SK-N-MC (cell line): ENCODE data around the gene DLST.

Source experiments
- DNase-seq: peaks from one replicate; pipeline ENCODE4 v3.0.0-alpha.2; 2011; ENCODE audit warnings: low read depth, low spot score
- H3K27ac ChIP-seq: fragments of 200-600 bp; sonication (generic); 2 replicates; pipeline ENCODE4 v1.5.1; 2016; ENCODE audit warnings: mixed run types
- H3K36me3 ChIP-seq: fragments of 200-600 bp; sonication (generic); 2 replicates; pipeline ENCODE4 v1.6.1; 2017; ENCODE audit warnings: antibody characterized with exemption, low read length, mixed read lengths; ENCODE audit not compliant: insufficient read depth
- H3K4me3 ChIP-seq: fragments of 200-600 bp; sonication (generic); 2 replicates; pipeline ENCODE4 v1.5.1; 2016
- H3K9ac ChIP-seq: fragments of 200-600 bp; sonication (generic); 2 replicates; pipeline ENCODE4 v1.8.0; 2017; ENCODE audit warnings: mixed run types, mixed read lengths; ENCODE audit not compliant: insufficient read length
- H3K9me3 ChIP-seq: fragments of 200-600 bp; sonication (generic); 2 replicates; pipeline ENCODE4 v1.6.1; 2017; ENCODE audit warnings: low read depth, mild to moderate bottlenecking, antibody characterized with exemption, low read length, moderate library complexity, mixed read lengths
- EZH2 ChIP-seq: fragments of 200-600 bp; sonication (generic); IDR thresholded peaks from one replicate; pipeline ENCODE4 v1.6.1; 2017; ENCODE audit warnings: antibody characterized with exemption
- FOXP2 ChIP-seq: optimal IDR thresholded peaks from 2 replicates; pipeline ENCODE3; 2011; ENCODE audit warnings: mild to moderate bottlenecking, moderate library complexity; ENCODE audit not compliant: insufficient read depth; ENCODE audit errors: extremely low read length, control extremely low read depth
- POLR2AphosphoS5 ChIP-seq: IDR thresholded peaks from 2 replicates; pipeline ENCODE4 v1.6.1; 2012; ENCODE audit warnings: mild to moderate bottlenecking, low read depth, low read length, borderline replicate concordance

The DLST gene

DNA sequence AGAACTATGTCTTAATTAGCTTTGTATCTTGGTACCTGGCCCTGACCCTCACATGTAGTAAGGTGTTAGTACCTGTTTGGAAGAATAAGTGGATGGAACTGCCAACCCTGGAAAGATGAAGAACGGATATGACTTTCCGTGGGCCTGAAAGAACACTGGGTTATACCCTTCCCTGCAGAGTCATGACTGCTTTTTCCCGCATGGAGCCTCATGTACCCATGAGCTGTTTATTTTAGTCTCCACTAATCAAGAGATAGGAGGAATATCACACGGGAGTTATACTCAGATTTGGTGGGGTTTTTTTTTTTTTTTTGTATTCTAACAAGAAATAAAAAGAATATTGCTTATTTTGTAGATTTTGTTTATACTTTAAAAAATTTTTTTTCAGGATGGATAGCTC, 15.9 kb downstream of the DLST start:
- H3K4me3 ChIP-seq, result no peak overlapping the region
- H3K27ac ChIP-seq, result no peak overlapping the region
- H3K9ac ChIP-seq, result no peak overlapping the region
- DNase-seq, result no peak
- TF ChIP-seq POLR2AphosphoS5 (no peak), EZH2 (no peak), FOXP2 (no peak)
- no peaks in the 10 kb centered on the region for H3K9me3 ChIP-seq
- peaks cover 97% of the 10 kb centered on the region for H3K36me3 ChIP-seq

DNA sequence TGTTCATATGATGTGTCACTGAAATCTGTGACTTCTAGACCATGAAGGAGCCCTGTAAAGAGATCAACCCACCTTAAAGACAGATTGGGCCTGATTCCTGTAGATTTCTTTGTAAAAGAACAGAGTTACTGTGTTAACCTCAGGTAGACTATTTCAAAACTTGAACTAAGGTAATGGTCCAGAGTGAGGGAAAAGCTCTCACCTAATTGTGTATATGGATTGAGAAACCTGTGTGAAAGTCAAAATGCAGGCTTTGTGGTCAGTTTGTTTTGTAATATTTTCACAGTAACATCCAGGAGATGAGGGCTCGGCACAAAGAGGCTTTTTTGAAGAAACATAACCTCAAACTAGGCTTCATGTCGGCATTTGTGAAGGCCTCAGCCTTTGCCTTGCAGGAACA, 16.4 kb downstream of the DLST start:
- TF ChIP-seq FOXP2 (no peak), EZH2 (no peak), POLR2AphosphoS5 (no peak)
- no peak for DNase-seq

DNA sequence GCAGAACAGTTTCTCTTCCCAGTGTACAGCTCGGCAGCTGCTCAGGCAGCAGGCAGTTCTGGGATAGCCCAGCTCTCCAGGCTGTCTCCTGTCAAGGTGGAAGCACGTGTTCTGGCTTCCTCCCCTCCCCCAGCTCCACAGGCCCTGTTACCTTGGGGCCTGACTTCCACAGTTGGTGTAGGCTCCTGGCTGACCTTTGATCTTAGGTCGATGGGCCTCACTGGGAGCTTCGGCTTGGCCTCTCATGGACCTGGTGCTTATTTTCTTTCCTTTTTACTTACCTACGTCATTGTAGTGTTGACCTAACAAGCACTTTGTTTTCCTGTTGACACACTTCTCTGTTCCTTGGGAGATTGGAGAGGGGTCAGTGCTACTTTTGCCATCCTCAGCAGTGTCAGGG, 17.0 kb downstream of the DLST start:
- Histone ChIP-seq H3K36me3 (peaks cover 94% of the 10 kb centered on the region), H3K9ac (no peak overlapping the region), H3K27ac (no peak overlapping the region), H3K4me3 (no peak overlapping the region), H3K9me3 (no peaks in the 10 kb centered on the region)
- no peak for TF ChIP-seq FOXP2
- TF ChIP-seq POLR2AphosphoS5, result no peak
- no peak for DNase-seq

More for the DNA sequence above, 16.4 kb downstream of the DLST start:
- no peak overlapping the region for H3K4me3 ChIP-seq
- H3K27ac ChIP-seq, result no peak overlapping the region
- peaks cover 97% of the 10 kb centered on the region for H3K36me3 ChIP-seq
- H3K9me3 ChIP-seq, result no peaks in the 10 kb centered on the region
- H3K9ac ChIP-seq, result no peak overlapping the region

DNA sequence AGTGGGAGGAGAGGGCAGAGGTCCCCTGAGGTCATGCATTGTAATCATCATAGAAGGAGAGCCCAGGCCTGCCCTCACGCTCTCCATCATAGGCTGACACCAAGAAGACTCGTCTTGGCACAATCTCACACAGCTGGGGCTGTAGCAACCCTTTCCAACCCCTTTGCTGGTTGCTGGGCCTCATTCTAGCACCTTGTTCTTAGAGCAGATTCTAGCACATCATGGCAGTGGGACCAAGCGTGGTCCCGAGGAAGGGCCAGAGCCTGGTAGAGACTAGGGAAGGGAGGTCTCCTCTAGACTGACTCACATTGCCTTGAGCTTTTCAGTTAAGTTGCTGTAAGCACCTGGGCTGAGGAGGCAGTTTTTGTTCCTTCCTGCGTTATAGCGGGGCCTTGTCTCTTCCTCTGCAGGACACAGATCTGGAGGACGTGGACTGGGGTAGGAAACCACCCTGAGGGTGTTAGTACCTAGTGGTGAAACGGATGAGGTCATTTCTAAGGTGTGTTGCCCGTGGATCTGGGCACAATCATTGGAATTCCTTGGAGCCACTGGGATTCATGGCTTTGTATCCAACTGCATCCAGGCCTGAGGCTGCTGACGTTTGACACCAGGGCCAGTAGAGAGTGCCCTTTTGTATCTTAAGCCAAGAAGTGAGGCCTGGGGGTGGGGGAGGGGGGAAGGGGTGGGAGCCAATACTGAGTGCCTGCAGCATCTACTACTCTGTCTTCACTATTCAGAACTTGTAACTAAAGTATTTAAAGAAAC, 21.4 kb downstream of the DLST start:
- H3K4me3 ChIP-seq, result no peak overlapping the region
- no peaks in the 10 kb centered on the region for H3K9me3 ChIP-seq
- TF ChIP-seq FOXP2, result no peak
- no peak for TF ChIP-seq POLR2AphosphoS5
- TF ChIP-seq EZH2, result no peak
- H3K36me3 ChIP-seq, result peaks cover 61% of the 10 kb centered on the region
- no peak for DNase-seq
- H3K27ac ChIP-seq, result no peak overlapping the region
- no peak overlapping the region for H3K9ac ChIP-seq

DNA sequence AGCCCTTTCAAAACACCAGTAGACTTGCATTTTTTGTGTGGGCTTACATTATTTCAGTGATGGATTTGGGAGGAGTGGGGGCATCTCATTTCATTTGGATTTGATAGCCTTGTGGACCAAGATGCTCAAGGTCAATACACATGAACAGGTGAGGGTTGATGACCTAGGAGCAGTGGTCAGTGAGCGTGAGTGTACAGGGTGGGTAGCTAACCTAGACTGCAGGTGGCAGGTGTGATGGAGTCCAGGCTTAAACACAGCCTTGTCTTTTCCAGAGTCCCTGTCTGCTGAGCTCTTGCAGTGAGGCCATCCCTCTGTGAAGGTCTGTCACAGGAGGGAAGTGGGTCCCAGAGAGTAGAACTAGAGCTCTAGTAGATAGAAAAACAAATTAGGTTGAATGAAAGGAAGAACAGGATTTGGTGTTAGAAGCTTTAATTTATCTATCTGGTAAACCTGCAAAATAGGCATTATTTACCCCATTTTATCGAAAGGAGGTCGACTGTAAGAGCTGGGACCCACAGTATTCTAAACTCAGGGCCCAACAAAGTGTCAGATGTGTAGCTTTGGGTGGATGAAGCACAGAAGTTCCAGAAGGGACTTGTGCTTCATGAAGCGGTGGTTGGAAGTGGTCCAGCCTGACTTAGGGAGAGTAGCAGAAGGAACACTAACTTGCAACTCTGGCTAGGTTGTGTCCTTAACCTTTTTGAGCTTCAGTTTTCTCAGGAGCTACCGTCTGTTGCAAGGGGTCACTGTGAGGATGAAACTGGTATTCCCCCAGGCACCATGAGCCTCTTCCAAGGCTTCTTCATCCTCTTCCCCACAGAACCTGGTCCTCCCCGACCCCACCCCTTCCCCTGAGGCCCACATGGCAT, 23.2 kb downstream of the DLST start:
- no peak overlapping the region for H3K4me3 ChIP-seq
- no peaks in the 10 kb centered on the region for H3K9me3 ChIP-seq
- H3K27ac ChIP-seq, result peak overlapping the region; percentile 17; the same call in 1 of the 2 replicates
- no peak for TF ChIP-seq POLR2AphosphoS5
- no peak for TF ChIP-seq EZH2
- TF ChIP-seq FOXP2, result no peak
- peaks cover 43% of the 10 kb centered on the region for H3K36me3 ChIP-seq
- H3K9ac ChIP-seq, result no peak overlapping the region
- DNase-seq, result no peak

DNA sequence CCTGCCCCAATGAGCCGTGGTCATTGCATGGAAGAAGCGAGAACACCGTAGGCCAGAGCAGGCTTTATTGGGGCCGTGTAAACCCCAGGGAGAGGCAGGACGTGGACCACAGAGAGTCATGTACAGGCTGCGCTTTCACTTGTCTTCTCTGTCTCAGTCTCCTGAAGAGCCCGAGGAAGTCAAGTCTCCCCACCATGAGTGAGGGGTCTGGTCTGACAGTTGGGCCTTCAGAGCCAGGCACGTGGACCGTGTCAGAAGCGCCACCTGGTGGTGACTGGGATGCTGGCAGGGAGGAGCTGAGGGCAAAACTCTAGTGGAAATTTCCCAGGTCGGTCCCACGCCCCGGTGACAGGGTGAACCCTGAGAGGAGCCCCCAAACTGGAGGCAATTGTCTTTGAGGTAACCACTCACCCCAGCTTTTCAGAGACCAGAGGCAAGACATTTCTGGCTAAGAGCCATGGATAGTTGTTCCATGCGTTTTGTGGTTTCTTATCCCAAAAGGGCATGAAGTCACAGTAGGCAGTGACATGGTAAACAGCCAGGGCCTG, 24.0 kb downstream of the DLST start:
- Histone ChIP-seq H3K9ac (no peak overlapping the region), H3K27ac (no peak overlapping the region), H3K4me3 (no peak overlapping the region), H3K36me3 (peaks cover 35% of the 10 kb centered on the region), H3K9me3 (no peaks in the 10 kb centered on the region)
- TF ChIP-seq FOXP2 (no peak), POLR2AphosphoS5 (peak; percentile 45; the same call in 1 of the 2 replicates), EZH2 (no peak)
- no peak for DNase-seq

DNA sequence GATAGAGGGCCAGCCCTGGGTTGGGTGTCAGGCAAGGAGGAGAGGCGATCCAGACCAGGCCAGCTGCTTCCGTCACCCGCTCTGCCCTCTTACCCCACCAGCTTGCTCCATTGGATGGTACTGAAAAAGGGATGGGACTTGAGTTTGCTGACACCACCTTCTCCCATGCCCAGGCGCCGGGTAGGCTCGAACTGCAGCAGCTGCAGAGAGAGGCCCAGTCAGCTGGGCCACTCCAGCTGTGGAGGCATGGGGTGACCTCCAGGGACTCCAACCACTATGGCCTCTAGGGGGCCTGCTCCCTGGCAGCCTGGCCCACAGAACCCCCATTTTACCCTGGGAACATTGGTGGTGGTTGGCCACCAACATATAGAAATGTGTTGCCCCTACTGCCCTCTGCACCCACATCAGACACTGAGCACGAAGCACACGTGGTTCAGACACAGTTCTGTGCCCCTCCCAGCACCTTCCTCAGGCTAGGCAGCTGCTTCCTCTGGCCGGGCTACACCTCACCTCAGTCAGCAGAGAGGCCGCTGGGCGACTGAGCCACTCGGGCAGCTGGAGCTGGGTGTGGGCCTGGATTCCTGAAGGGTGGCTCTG, 25.3 kb downstream of the DLST start:
- TF ChIP-seq FOXP2 (no peak), EZH2 (no peak), POLR2AphosphoS5 (no peak)
- no peak for DNase-seq
- Histone ChIP-seq H3K36me3 (peaks cover 22% of the 10 kb centered on the region), H3K9ac (no peak overlapping the region), H3K27ac (peak overlapping the region; percentile 25; the same call in 1 of the 2 replicates), H3K4me3 (no peak overlapping the region), H3K9me3 (no peaks in the 10 kb centered on the region)

DNA sequence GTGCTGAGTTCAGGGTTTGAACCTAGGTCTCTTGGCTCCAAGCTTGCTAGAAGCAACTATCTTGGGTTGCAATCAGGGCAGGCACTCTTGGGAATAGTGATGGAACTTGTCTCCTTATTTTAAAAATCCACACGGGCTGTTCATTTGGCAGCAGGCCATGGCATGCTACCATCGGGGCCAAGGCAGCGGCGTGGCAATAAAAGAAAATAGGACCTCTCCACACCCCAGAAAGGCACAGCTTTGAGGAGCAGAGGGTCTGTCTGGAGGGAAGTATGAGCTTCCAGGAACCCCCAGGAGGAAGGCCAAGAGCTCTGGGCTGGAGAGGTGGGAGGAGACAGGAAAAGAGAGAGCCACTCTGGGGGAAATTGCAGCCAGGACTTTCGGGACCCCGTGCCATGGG, 26.0 kb downstream of the DLST start:
- peak overlapping the region; percentile 25; the same call in 1 of the 2 replicates for H3K27ac ChIP-seq
- TF ChIP-seq FOXP2 (no peak), POLR2AphosphoS5 (no peak), EZH2 (no peak)
- H3K9ac ChIP-seq, result no peak overlapping the region
- H3K36me3 ChIP-seq, result peaks cover 14% of the 10 kb centered on the region
- DNase-seq, result no peak
- H3K4me3 ChIP-seq, result no peak overlapping the region
- H3K9me3 ChIP-seq, result no peaks in the 10 kb centered on the region
